Measurements from ENCODE around the gene JOSD2.

Gene JOSD2

DNA sequence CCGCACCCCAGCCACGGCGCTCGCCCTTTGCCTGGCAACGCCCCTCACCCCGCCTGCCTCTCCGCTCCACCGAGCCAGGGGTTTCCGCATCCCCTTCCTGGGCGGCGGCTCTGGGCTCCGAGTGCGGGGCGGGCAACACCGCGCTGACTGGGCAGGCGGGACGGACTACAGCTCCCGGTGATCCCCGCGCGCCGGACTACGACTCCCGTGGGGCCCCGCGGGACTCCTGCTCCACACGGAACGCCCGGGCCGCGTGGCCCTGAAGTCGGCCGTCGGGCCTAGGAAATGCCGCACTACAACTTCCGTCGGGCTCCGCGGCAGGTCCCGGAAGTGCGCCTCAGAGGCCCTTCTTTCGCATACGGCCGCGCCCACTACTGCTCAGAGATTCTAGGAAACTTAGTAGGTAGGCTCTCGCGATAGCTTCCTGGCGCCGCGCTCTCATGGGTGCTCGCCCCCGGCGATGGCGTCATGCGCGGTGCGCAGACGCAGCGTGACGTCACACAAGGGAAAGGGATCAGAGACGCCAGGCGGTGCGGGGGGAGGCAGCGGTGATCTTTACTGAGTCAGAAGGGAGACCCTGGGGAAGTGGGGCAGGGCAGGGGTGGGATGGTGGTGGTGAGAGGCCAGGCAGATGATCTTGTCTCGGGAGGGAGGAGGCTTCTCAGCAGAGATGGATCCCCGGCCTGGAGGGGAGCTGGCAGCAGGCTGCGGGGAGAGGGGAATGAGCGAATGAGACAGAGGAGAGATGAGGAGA lies at the start of gene JOSD2:
TSS of gene JOSD2 (minus strand) at position 123 of the 754 bp plus-strand sequence. CDS start 760 bp downstream, outside the sequence.
- peak; percentile 99 for DNase-seq

DNA sequence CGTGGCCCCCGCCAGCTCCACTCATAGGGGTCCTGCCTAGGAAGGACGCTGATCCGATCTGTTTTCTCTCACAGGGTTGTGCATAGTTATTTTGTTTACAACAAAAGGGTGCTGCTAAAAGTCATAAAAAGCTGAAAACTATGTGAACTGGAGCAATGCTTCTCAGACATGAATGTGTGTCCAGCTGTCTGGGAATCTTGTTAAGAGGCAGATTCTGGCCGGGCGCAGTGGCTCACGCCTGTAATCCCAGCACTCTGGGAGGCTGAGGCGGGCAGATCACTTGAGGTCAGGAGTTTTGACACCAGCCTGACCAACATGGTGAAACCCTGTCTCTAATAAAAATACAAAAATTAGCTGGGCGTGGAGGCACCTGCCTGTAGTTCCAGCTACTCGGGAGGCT lies 48.6 kb upstream of the JOSD2 start:
- no peak for DNase-seq

DNA sequence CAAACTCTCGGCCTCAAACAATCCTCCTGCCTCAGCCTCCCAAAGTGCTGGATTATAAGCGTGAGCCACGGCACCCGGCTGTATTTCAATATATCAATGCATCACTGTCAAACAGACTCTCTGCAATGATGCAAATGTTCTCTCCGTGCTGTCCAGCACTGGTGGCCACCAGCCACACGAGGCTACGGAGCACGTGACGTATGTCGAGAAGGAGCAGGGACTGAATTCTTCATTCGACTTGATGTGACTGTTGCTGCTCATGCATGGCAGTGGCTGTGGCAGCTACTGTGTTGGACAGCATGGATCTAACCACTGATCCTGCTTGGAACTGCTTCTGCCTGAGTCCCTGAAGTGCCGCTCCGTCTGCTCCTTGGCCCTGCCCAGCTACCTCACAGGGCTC lies 47.5 kb upstream of the JOSD2 start:
- no peak for DNase-seq

GRCh38 chr19:50558039-50558438 lies 47.0 kb upstream of the JOSD2 start:
- DNase-seq: no peak

- DNase-seq: no peak
Measured at GRCh38 chr19:50557009-50557613, 46.1 kb upstream of the JOSD2 start.

- peak; percentile 86 for DNase-seq
Measured at GRCh38 chr19:50556282-50557008, 45.5 kb upstream of the JOSD2 start.

DNA sequence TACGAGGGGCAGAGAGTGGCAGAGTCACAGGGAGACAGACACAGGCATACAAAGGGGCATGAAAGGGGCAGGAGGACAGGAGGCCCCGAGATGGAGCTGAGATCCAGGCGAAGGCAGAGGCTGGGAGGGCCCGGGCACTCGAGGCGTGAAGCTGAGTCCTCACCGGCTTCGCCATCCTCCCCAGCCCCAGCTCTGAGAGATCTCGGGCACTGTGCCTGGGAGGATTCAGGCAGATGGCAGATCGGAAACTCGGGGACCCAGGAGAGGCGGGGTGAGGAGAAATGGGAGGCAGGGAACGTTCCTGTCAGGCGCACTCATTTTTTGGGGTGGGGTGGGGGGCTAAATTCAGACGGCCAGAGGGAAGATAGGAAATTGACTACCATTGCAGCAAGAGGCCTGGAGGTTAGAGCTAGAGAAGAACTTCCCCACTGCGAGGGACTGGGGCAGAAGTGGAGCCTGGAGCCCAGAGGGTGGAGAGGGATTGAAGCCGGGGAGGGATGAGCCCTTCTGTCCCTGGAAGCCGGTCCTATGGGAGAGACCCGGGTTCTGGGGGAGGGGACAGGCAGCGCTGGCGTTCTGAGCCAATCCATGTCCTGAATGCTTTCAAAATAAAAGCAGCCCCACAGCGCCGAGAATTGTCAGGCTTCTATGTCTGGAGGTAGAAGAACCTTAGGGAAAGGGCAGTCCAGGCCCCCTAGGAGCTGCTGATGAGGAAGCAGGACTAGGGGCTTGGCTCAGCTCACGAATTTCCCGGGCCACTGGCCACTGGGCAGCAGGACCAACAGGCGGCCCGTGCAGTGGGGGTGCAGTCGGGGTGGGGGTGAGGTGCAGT lies 44.7 kb upstream of the JOSD2 start:
- no peak for DNase-seq

- DNase-seq: no peak
Measured at GRCh38 chr19:50555033-50555432, 44.0 kb upstream of the JOSD2 start.

- no peak for DNase-seq
Measured at GRCh38 chr19:50554212-50554611, 43.2 kb upstream of the JOSD2 start.

DNA sequence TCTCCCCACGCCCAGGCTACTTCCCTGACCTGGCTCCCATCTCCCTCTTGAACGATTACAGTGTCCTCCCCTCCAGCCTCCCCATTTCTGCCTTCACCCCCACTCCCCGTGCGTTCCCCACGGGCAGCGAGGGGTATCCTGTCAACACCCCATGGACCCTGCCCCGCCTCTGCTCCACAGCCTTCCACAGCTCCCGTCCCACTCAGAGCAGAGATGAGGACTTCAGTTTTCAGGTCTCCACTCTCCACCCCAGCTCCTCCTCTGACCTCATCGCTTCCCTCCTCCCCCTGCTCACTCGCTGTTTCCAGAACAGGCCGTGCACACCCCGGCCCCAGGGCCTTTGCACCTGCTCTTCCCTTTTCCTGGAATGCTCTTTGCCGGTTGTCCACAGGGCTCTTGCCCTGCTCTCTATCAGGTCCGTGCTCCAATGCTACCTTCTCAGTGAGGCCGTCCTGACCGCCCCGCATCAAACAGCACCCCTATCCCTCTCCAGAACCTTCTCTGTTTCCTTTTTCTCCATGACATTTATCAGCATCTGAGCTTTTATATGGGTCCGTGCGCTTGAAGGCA lies 42.2 kb upstream of the JOSD2 start:
- no peak for DNase-seq

DNA sequence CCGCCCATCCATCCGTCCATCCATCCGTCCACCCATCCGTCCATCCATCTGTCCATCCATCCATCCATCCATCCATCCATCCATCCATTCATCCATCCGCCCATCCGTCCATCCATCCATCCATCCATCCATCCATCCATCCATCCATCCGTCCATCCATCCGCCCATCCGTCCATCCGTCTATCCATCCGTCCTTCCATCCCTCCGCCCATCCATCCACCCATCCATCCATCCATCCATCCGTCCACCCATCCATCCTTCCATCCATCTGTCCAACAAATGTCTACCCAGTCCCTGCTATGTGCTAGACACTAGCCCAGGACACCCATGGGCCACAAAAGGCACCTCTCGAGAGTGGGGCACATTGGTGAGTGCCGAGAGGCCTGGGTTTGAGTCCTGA lies 41.5 kb upstream of the JOSD2 start:
- DNase-seq: no peak

DNA sequence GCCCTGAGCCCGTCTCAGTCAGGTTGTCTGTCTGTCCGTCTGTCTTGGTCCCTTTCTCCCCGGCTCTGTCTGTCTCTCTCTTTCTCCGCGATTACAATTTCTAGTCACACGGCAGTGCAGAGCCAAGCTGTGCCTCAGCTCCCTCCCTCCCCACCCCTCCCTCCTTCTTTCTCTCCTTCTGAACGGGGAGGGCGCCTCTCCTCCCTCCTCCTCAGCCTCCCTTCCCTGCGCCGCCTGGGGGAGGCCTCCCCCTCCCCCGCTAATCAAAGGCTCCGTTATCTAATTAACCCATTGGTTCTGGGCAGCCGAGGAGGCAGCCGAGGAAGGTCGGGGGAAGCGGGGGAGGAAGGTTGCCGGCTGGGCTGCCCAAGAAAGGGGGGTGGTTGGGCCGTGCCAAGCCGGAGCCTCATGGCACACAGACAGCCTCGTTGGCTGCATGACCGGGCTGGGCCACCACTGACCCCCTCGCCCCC lies 40.8 kb upstream of the JOSD2 start:
- peak; percentile 35 for DNase-seq

DNA sequence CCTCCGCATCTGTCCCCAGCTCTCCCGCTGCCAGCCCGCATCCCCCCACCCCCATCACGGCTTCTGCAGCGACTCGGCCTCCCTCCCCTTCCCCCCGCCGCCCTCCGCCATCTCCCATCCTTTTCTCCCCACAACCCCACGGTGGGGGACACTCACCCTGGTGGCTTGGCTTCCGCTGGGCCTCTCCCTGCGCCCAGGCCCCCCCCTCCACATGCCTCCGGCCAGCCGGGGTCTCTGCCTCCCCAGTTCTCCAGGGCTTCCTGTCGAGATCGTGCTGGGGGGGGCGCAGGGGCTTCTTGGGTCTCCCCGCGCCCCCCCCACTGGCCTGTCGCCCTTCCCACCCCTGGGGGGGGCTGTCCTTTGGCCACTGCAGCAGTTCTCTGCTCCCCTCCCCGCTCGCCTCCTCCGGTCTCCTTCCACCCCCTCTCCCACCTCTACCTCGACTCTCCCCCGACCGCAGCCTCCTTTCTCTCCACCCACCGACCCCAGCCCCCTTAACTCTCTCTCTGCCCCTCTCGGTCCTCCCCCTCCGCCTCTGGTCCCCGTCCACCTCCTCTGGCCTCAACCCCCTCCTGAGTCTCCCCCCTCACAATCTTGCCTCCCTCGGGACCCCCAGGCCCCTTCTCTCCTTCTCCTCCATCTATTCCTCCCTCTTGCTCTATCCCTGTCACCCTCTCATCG lies 40.2 kb upstream of the JOSD2 start:
- DNase-seq: no peak

DNA sequence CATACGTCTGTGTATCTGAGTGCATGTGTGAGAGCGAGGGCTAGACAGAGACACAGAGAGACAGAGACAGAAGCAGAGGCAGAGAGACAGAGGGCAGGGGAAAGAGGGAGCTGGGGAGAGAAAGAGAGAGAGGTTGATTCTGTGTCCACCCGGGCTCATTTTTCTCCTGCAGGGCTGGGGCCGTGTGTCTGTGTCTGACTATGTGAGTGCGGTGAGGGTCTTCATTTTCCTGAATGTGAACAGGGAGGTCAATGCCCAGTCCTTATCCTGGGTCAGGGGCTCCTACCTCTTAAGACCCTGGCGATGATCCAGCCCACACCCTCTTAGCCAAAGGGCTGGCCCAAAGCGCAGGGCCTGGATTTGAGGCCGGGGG lies 39.6 kb upstream of the JOSD2 start:
- no peak for DNase-seq

- no peak for DNase-seq
Measured at GRCh38 chr19:50549927-50550593, 39.1 kb upstream of the JOSD2 start.

GRCh38 chr19:50549059-50549926 lies 38.3 kb upstream of the JOSD2 start:
- DNase-seq: no peak

- no peak for DNase-seq
Measured at GRCh38 chr19:50548191-50549058, 37.4 kb upstream of the JOSD2 start.

GRCh38 chr19:50547385-50548190 lies 36.6 kb upstream of the JOSD2 start:
- no peak for DNase-seq
